Measurements from ENCODE around the gene CAB39L. TPM values are rescaled to one million over a fixed set of nuclear protein-coding genes. Genes with fewer than 3 reads are reported as not detected.

Gene CAB39L
- polyA plus RNA-seq, 1 donor from 2014 or later, result 40.3 TPM

GRCh38 chr13:49304356-49304755 lies 139.5 kb downstream of the CAB39L start:
- no peak overlapping the region for H3K27ac ChIP-seq (ENCODE audit: low read length)
- no peaks in the 10 kb centered on the region for H3K9me3 ChIP-seq (ENCODE audit: low read length)
- no peaks in the 10 kb centered on the region for H3K79me2 ChIP-seq (replicated peaks; ENCODE audit: insufficient read depth, low read length)
- H3K9me2 ChIP-seq (ENCODE audit: insufficient read depth, low read length), result no peaks in the 10 kb centered on the region
- no peaks in the 10 kb centered on the region for H3K36me3 ChIP-seq (ENCODE audit: insufficient read depth, low read length)
- no peaks in the 10 kb centered on the region for H4K20me1 ChIP-seq (ENCODE audit: insufficient read depth)
- H3K9ac ChIP-seq (ENCODE audit: low read length), result no peak overlapping the region
- H3K4me2 ChIP-seq (ENCODE audit: low read length), result no peak overlapping the region
- no peak overlapping the region for H2AFZ ChIP-seq (ENCODE audit: low read depth, low read length)
- no peak for TF ChIP-seq EP300 (conservative IDR thresholded peaks at IDR 0.05; ENCODE audit: poor library complexity, severe bottlenecking)
- no peak for TF ChIP-seq TAF1 (IDR thresholded peaks at IDR 0.05; ENCODE audit: low read depth)
- TF ChIP-seq, protein P1, sequence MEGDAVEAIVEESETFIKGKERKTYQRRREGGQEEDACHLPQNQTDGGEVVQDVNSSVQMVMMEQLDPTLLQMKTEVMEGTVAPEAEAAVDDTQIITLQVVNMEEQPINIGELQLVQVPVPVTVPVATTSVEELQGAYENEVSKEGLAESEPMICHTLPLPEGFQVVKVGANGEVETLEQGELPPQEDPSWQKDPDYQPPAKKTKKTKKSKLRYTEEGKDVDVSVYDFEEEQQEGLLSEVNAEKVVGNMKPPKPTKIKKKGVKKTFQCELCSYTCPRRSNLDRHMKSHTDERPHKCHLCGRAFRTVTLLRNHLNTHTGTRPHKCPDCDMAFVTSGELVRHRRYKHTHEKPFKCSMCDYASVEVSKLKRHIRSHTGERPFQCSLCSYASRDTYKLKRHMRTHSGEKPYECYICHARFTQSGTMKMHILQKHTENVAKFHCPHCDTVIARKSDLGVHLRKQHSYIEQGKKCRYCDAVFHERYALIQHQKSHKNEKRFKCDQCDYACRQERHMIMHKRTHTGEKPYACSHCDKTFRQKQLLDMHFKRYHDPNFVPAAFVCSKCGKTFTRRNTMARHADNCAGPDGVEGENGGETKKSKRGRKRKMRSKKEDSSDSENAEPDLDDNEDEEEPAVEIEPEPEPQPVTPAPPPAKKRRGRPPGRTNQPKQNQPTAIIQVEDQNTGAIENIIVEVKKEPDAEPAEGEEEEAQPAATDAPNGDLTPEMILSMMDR (IDR thresholded peaks at IDR 0.05; ENCODE audit: poor library complexity, severe bottlenecking), result no peak
- TF ChIP-seq SMC3 (conservative IDR thresholded peaks at IDR 0.05; ENCODE audit: poor library complexity), result no peak
- TF ChIP-seq, protein P2, sequence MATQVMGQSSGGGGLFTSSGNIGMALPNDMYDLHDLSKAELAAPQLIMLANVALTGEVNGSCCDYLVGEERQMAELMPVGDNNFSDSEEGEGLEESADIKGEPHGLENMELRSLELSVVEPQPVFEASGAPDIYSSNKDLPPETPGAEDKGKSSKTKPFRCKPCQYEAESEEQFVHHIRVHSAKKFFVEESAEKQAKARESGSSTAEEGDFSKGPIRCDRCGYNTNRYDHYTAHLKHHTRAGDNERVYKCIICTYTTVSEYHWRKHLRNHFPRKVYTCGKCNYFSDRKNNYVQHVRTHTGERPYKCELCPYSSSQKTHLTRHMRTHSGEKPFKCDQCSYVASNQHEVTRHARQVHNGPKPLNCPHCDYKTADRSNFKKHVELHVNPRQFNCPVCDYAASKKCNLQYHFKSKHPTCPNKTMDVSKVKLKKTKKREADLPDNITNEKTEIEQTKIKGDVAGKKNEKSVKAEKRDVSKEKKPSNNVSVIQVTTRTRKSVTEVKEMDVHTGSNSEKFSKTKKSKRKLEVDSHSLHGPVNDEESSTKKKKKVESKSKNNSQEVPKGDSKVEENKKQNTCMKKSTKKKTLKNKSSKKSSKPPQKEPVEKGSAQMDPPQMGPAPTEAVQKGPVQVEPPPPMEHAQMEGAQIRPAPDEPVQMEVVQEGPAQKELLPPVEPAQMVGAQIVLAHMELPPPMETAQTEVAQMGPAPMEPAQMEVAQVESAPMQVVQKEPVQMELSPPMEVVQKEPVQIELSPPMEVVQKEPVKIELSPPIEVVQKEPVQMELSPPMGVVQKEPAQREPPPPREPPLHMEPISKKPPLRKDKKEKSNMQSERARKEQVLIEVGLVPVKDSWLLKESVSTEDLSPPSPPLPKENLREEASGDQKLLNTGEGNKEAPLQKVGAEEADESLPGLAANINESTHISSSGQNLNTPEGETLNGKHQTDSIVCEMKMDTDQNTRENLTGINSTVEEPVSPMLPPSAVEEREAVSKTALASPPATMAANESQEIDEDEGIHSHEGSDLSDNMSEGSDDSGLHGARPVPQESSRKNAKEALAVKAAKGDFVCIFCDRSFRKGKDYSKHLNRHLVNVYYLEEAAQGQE (IDR thresholded peaks at IDR 0.05; ENCODE audit: borderline replicate concordance), result no peak
- TF ChIP-seq RAD21 (conservative IDR thresholded peaks at IDR 0.05), result no peak
- TF ChIP-seq EZH2 (IDR thresholded peaks at IDR 0.05; ENCODE audit: borderline replicate concordance, insufficient read depth, low read length, poor library complexity, severe bottlenecking), result no peak
- no peak for TF ChIP-seq MXI1 (conservative IDR thresholded peaks at IDR 0.05; ENCODE audit: poor library complexity, severe bottlenecking)
- TF ChIP-seq POLR2AphosphoS5 (IDR thresholded peaks at IDR 0.05), result no peak
- H3K4me3 ChIP-seq (ENCODE audit: low read length), result no peak overlapping the region
- H3K27me3 ChIP-seq (ENCODE audit: insufficient read depth, low read depth, low read length), result no peaks in the 10 kb centered on the region
- no peaks in the 10 kb centered on the region for H3F3A ChIP-seq (ENCODE audit: insufficient read depth, low read length, poor library complexity, severe bottlenecking)

GRCh38 chr13:49303533-49304252 lies 140.2 kb downstream of the CAB39L start:
- no peak overlapping the region for H3K27ac ChIP-seq (ENCODE audit: low read length)
- H3K9me3 ChIP-seq (ENCODE audit: low read length), result no peaks in the 10 kb centered on the region
- no peaks in the 10 kb centered on the region for H3K79me2 ChIP-seq (replicated peaks; ENCODE audit: insufficient read depth, low read length)
- TF ChIP-seq, protein P1 (IDR thresholded peaks at IDR 0.05; ENCODE audit: poor library complexity, severe bottlenecking), result no peak
- no peak for TF ChIP-seq EZH2 (IDR thresholded peaks at IDR 0.05; ENCODE audit: borderline replicate concordance, insufficient read depth, low read length, poor library complexity, severe bottlenecking)
- no peak for TF ChIP-seq EP300 (conservative IDR thresholded peaks at IDR 0.05; ENCODE audit: poor library complexity, severe bottlenecking)
- TF ChIP-seq POLR2AphosphoS5 (IDR thresholded peaks at IDR 0.05), result no peak
- TF ChIP-seq RAD21 (conservative IDR thresholded peaks at IDR 0.05), result no peak
- TF ChIP-seq, protein P2 (IDR thresholded peaks at IDR 0.05; ENCODE audit: borderline replicate concordance), result no peak
- no peak for TF ChIP-seq MXI1 (conservative IDR thresholded peaks at IDR 0.05; ENCODE audit: poor library complexity, severe bottlenecking)
- no peak for TF ChIP-seq SMC3 (conservative IDR thresholded peaks at IDR 0.05; ENCODE audit: poor library complexity)
- TF ChIP-seq TAF1 (IDR thresholded peaks at IDR 0.05; ENCODE audit: low read depth), result no peak
- H3K36me3 ChIP-seq (ENCODE audit: insufficient read depth, low read length), result no peaks in the 10 kb centered on the region
- H3F3A ChIP-seq (ENCODE audit: insufficient read depth, low read length, poor library complexity, severe bottlenecking), result no peaks in the 10 kb centered on the region
- no peak overlapping the region for H3K4me2 ChIP-seq (ENCODE audit: low read length)
- no peaks in the 10 kb centered on the region for H4K20me1 ChIP-seq (ENCODE audit: insufficient read depth)
- no peak overlapping the region for H3K4me3 ChIP-seq (ENCODE audit: low read length)
- H3K27me3 ChIP-seq (ENCODE audit: insufficient read depth, low read depth, low read length), result no peaks in the 10 kb centered on the region
- no peak overlapping the region for H2AFZ ChIP-seq (ENCODE audit: low read depth, low read length)
- H3K9me2 ChIP-seq (ENCODE audit: insufficient read depth, low read length), result no peaks in the 10 kb centered on the region
- no peak overlapping the region for H3K9ac ChIP-seq (ENCODE audit: low read length)
